HG03520 (cell line): ENCODE measurements around the gene GNAI2.
"Not testable (repeated sequence)": the region's sequence is repeated elsewhere in the genome, so short reads cannot be mapped to it uniquely, and the experiment has no call there.

Source experiments
- ATAC-seq: cut with Tn5 transposase; IDR thresholded peaks from one replicate; pipeline ENCODE4 v1.9.1; 2021; ENCODE audit warnings: mild to moderate bottlenecking, moderate library complexity; ENCODE audit not compliant: unreplicated experiment

Gene GNAI2

GRCh38 chr3:50262778-50263177 is 26.8 kb downstream of the GNAI2 start:
- ATAC-seq: no peak

GRCh38 chr3:50263478-50264382 is 27.7 kb downstream of the GNAI2 start:
- ATAC-seq: no peak

- ATAC-seq: no peak
Measured at GRCh38 chr3:50264383-50264963, 28.5 kb downstream of the GNAI2 start.

- ATAC-seq: no peak
Measured at GRCh38 chr3:50264964-50265485, 29.0 kb downstream of the GNAI2 start.

GRCh38 chr3:50265571-50265970 is 29.6 kb downstream of the GNAI2 start:
- ATAC-seq: no peak

GRCh38 chr3:50266017-50266416 is 30.0 kb downstream of the GNAI2 start:
- ATAC-seq: no peak

- ATAC-seq: no peak
Measured at GRCh38 chr3:50266836-50267235, 30.8 kb downstream of the GNAI2 start.

GRCh38 chr3:50267280-50267913 is 31.4 kb downstream of the GNAI2 start:
- no peak for ATAC-seq

- no peak for ATAC-seq
Measured at GRCh38 chr3:50268276-50268675, 32.3 kb downstream of the GNAI2 start.

- no peak for ATAC-seq
Measured at GRCh38 chr3:50268703-50269451, 32.9 kb downstream of the GNAI2 start, which contains the start of gene SEMA3B. TSS of gene SEMA3B (plus strand) at chr3:50269147. CDS start at chr3:50269241, 94 bp downstream.

- no peak for ATAC-seq
Measured at GRCh38 chr3:50269460-50269859, 33.5 kb downstream of the GNAI2 start.

- no peak for ATAC-seq
Measured at GRCh38 chr3:50269977-50270413, 34.0 kb downstream of the GNAI2 start.

GRCh38 chr3:50270422-50271224 is 34.6 kb downstream of the GNAI2 start:
- no peak for ATAC-seq

- no peak for ATAC-seq
Measured at GRCh38 chr3:50271314-50271936, 35.4 kb downstream of the GNAI2 start.

- not testable (repeated sequence) for ATAC-seq
Measured at GRCh38 chr3:50272538-50272910, 36.5 kb downstream of the GNAI2 start.

- ATAC-seq: peak; percentile 68
Measured at GRCh38 chr3:50272911-50273688, 37.1 kb downstream of the GNAI2 start.

- no peak for ATAC-seq
Measured at GRCh38 chr3:50273689-50274065, 37.7 kb downstream of the GNAI2 start.

- ATAC-seq: no peak
Measured at GRCh38 chr3:50274371-50275104, 38.5 kb downstream of the GNAI2 start.
